GM12891 (cell line): Measurements from ENCODE around the gene GAD2.

Experiments
- POLR2A ChIP-seq: IDR thresholded peaks from 2 replicates; pipeline ENCODE4 v1.6.1; 2011; ENCODE audit warnings: low read depth, low read length, control low read depth
- POLR2AphosphoS5 ChIP-seq: IDR thresholded peaks from 2 replicates; pipeline ENCODE4 v1.6.1; 2011; ENCODE audit warnings: low read depth, low read length, control low read depth
- POU2F2 ChIP-seq: IDR thresholded peaks from 2 replicates; pipeline ENCODE4 v1.6.1; 2011; ENCODE audit warnings: low read depth, mild to moderate bottlenecking, control low read depth, low read length, moderate library complexity

GRCh38 chr10:26197248-26197647 is 19.3 kb upstream of the GAD2 start:
- no peak for TF ChIP-seq POLR2AphosphoS5
- no peak for TF ChIP-seq POU2F2
- TF ChIP-seq POLR2A: no peak
